ENCODE results near the gene IAH1. TPM values are rescaled to one million over a fixed set of nuclear protein-coding genes. Genes with fewer than 3 reads are reported as not detected.

IAH1 gene
- total RNA-seq, 1 experiment from 2014 or later: 57.8 TPM

DNA sequence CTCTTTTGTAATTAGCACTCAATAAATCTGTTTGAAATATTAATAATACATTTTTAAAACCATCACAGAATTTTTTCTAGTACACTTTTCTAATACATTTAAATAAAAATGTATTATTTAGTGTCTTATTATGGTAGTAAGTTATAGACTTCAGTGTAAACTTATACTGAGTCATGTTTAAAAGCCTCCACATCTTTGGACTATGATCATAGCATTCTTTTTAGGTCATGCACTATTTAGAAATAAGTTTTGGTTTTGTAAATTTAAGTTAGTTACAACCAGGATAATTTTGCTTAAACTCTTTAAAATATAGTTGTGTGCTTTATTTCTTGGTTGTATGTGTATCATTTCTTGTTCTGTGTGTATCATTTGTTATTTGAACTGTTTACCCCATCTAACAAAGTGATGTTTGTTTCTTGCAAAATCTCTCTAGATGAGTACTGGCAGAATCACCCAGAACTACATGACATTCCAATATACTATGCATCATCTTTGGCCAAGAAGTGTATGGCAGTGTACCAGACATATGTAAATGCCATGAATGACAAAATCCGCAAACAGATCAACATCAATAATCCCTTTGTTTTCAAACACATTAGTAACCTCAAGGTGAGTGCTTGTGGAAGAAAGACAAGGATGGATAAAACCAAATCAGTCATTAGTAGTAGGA, 34.2 kb upstream of the IAH1 start:
- H3K27ac Mint-ChIP-seq (ENCODE audit: unreplicated experiment): no peak overlapping the region
- H3K9me3 Mint-ChIP-seq (ENCODE audit: unreplicated experiment): no peaks in the 10 kb centered on the region
- BruUV-seq (replicated peaks): no TSS peak
- H3K36me3 ChIP-seq (ENCODE audit: control insufficient read depth, insufficient read depth, low read length): peaks cover 3% of the 10 kb centered on the region
- POLR2A ChIA-PET: no interaction called here
- no peaks in the 10 kb centered on the region for H3K4me1 Mint-ChIP-seq (ENCODE audit: low read depth, unreplicated experiment)
- H3K4me3 ChIP-seq (ENCODE audit: low read depth, low read length): no peak overlapping the region
- CTCF ChIA-PET: no interaction called here
- no peaks in the 10 kb centered on the region for H3K4me1 ChIP-seq
- peaks cover 76% of the 10 kb centered on the region for H3K36me3 Mint-ChIP-seq (ENCODE audit: insufficient read depth, unreplicated experiment)
- DNase-seq: no peak
- H3K9me3 ChIP-seq: no peaks in the 10 kb centered on the region
- H3K27me3 ChIP-seq (replicated peaks; ENCODE audit: control insufficient read depth, insufficient read depth, low read length): no peaks in the 10 kb centered on the region
- intact Hi-C loops (cut with micrococcal nuclease; ENCODE audit: unreplicated experiment): no loop called here
- TF ChIP-seq, protein P1, sequence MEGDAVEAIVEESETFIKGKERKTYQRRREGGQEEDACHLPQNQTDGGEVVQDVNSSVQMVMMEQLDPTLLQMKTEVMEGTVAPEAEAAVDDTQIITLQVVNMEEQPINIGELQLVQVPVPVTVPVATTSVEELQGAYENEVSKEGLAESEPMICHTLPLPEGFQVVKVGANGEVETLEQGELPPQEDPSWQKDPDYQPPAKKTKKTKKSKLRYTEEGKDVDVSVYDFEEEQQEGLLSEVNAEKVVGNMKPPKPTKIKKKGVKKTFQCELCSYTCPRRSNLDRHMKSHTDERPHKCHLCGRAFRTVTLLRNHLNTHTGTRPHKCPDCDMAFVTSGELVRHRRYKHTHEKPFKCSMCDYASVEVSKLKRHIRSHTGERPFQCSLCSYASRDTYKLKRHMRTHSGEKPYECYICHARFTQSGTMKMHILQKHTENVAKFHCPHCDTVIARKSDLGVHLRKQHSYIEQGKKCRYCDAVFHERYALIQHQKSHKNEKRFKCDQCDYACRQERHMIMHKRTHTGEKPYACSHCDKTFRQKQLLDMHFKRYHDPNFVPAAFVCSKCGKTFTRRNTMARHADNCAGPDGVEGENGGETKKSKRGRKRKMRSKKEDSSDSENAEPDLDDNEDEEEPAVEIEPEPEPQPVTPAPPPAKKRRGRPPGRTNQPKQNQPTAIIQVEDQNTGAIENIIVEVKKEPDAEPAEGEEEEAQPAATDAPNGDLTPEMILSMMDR (IDR thresholded peaks at IDR 0.05; ENCODE audit: insufficient read depth in 1 of 2, low read depth in 1 of 2, low read length in 1 of 2, severe bottlenecking in 1 of 2, unreplicated experiment in 1 of 2): no peak
- no peak overlapping the region for H3K4me3 Mint-ChIP-seq (ENCODE audit: unreplicated experiment)
- H3K27me3 Mint-ChIP-seq (ENCODE audit: insufficient read depth, unreplicated experiment): no peaks in the 10 kb centered on the region

DNA sequence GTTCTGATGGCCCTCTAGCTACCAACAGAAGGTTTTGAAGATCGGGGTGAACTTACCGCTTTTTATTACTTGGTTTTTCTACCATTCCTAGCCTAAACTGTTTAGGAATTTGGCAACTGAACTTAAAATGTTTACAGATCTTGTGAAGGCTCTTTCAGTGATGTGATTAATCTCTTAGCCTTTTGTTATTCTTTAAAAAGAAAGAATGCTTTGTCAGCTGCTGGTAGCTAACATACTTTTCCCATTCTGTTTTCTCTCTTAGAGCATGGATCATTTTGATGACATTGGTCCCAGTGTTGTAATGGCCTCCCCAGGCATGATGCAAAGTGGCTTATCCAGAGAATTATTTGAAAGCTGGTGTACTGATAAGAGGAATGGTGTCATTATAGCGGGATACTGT, 32.8 kb upstream of the IAH1 start:
- no peaks in the 10 kb centered on the region for H3K27me3 ChIP-seq (replicated peaks; ENCODE audit: control insufficient read depth, insufficient read depth, low read length)
- Mint-ChIP-seq H3K27me3 (ENCODE audit: insufficient read depth, unreplicated experiment) (no peaks in the 10 kb centered on the region), H3K36me3 (ENCODE audit: insufficient read depth, unreplicated experiment) (peaks cover 73% of the 10 kb centered on the region), H3K9me3 (ENCODE audit: unreplicated experiment) (no peaks in the 10 kb centered on the region), H3K4me3 (ENCODE audit: unreplicated experiment) (no peak overlapping the region), H3K4me1 (ENCODE audit: low read depth, unreplicated experiment) (no peaks in the 10 kb centered on the region), H3K27ac (ENCODE audit: unreplicated experiment) (no peak overlapping the region)
- TF ChIP-seq, protein P1 (IDR thresholded peaks at IDR 0.05; ENCODE audit: insufficient read depth in 1 of 2, low read depth in 1 of 2, low read length in 1 of 2, severe bottlenecking in 1 of 2, unreplicated experiment in 1 of 2): no peak
- CTCF ChIA-PET: no interaction called here
- DNase-seq: no peak
- H3K4me1 ChIP-seq: no peaks in the 10 kb centered on the region
- no peak overlapping the region for H3K4me3 ChIP-seq (ENCODE audit: low read depth, low read length)
- BruUV-seq (replicated peaks): no TSS peak
- POLR2A ChIA-PET: no interaction called here
- intact Hi-C loops (cut with micrococcal nuclease; ENCODE audit: unreplicated experiment): no loop called here
- H3K36me3 ChIP-seq (ENCODE audit: control insufficient read depth, insufficient read depth, low read length): peaks cover 6% of the 10 kb centered on the region
- no peaks in the 10 kb centered on the region for H3K9me3 ChIP-seq

DNA sequence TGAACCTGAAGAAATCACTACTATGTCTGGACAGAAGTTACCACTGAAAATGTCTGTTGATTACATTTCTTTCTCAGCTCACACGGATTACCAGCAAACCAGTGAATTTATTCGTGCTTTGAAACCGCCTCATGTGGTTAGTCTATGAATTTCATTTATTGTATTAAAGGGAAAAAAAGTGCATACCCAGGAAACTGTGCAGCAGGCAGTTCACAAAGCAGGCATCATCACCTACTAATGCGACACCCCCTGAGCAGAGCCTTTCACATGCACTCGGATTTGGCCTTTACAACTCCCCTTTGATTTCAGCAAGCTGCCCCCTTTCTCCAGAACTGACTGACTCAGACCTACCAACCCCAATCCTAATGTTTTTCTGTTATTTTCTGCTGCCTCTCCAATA, 30.8 kb upstream of the IAH1 start:
- Mint-ChIP-seq H3K36me3 (ENCODE audit: insufficient read depth, unreplicated experiment) (peaks cover 72% of the 10 kb centered on the region), H3K27ac (ENCODE audit: unreplicated experiment) (no peak overlapping the region), H3K4me3 (ENCODE audit: unreplicated experiment) (no peak overlapping the region), H3K4me1 (ENCODE audit: low read depth, unreplicated experiment) (no peaks in the 10 kb centered on the region), H3K9me3 (ENCODE audit: unreplicated experiment) (no peaks in the 10 kb centered on the region), H3K27me3 (ENCODE audit: insufficient read depth, unreplicated experiment) (no peaks in the 10 kb centered on the region)
- ChIA-PET POLR2A (no interaction called here), CTCF (no interaction called here)
- no peaks in the 10 kb centered on the region for H3K9me3 ChIP-seq
- no TSS peak for BruUV-seq (replicated peaks)
- DNase-seq: no peak
- TF ChIP-seq, protein P1 (IDR thresholded peaks at IDR 0.05; ENCODE audit: insufficient read depth in 1 of 2, low read depth in 1 of 2, low read length in 1 of 2, severe bottlenecking in 1 of 2, unreplicated experiment in 1 of 2): no peak
- H3K36me3 ChIP-seq (ENCODE audit: control insufficient read depth, insufficient read depth, low read length): peaks cover 6% of the 10 kb centered on the region
- no peaks in the 10 kb centered on the region for H3K4me1 ChIP-seq
- no peak overlapping the region for H3K4me3 ChIP-seq (ENCODE audit: low read depth, low read length)
- intact Hi-C loops (cut with micrococcal nuclease; ENCODE audit: unreplicated experiment): no loop called here
- H3K27me3 ChIP-seq (replicated peaks; ENCODE audit: control insufficient read depth, insufficient read depth, low read length): no peaks in the 10 kb centered on the region

Data from Caco-2 (cell line).